NOMO-1 treated with DMSO at 0.1 percent for 48 hours (cell line): ENCODE results near the gene CHCHD6.

Source experiments
- DNase-seq: peaks from one replicate; lab custom pipeline; 2025; ENCODE audit not compliant: unreplicated experiment; lab: John Stamatoyannopoulos, UW

Gene CHCHD6

DNA sequence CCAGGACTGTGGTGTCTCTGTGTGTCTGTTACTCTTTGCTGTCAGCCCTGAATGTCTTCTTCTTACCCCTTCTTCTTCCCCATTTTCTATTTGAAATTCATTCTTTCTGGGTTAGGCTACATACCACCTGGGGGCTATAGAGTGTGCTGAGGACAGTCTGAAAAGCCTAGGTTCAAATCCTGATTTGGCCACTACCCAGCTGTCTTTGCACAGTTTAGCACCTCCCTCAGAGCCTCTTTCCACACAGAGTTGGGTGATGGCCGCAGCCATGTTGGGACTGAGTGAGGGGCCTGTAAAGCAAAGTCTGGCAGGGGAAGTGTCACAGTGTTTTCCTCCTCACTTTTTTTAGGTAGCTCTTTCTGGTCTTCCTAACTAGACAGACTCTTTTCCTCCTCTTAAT lies 113.7 kb downstream of the CHCHD6 start:
- no peak for DNase-seq

DNA sequence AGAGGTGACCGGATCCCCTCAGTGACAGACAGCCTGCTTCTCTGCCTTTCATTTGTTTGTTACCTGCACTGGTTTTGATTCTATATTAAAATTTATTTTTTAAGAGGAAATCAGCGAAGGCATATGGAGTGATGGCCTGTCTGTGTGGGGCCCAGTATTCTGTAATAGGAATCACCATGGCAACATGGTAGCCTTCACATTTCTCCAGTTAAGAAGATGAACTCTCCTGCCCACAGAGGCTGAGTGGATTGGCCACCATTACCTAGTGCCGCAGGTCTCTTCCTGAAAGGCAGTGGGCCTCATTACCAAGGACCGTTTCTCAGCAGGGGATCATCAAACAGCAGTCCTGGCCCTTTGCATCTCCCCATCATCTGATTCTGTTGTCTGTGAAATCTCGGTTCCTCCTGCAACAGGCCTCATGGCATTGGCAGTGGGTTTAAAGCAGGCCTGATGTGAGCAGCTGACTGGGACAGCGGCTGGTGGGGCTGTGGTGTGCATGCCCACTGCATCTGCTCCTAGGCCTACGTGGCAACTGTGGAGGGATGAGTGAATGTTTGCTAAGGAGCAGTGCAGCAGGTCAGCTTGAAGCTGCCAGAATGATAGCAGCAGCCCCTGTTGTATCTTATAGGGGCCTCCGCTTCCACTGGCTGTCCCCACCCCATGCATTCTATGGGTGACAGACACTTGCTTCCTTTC lies 114.5 kb downstream of the CHCHD6 start:
- DNase-seq, result no peak

DNA sequence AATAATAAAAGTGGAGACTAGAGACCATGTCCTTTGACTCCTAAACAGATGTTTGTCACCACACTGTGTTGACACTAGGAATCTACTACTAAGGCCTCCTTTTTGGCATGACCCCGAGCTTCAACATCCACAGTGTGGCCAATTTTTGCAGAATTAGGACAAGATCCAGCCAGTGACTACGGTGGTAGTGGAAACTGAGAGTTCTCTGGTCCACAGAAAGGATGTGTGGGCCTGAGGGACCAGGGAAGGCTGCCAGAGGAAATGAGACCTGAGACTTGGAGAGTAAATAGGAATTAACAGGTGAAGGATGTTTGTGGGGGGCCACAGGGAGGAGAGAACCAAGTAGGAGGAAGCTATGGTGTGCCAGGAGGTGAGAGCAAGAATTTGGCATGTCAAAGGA lies 122.7 kb downstream of the CHCHD6 start:
- DNase-seq, result no peak

DNA sequence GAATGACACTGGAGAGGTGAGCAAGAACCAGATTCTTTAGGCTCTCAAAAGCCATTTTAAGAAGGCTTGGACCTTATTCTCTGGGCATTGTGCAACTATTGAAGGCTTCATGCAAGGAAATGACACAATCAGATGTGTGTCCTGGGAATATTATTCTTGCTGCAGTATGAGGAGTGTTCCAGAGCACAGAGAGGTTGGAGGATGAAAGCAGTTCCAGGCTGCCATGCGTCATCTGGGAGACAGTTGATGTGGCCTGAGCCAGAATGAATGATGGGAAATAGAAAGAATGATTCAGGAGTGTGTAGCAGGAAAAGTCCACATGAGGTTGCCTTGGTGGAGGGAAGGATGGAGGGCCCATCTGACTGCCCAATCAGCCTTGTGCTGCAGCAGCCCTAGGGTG lies 123.1 kb downstream of the CHCHD6 start:
- no peak for DNase-seq

DNA sequence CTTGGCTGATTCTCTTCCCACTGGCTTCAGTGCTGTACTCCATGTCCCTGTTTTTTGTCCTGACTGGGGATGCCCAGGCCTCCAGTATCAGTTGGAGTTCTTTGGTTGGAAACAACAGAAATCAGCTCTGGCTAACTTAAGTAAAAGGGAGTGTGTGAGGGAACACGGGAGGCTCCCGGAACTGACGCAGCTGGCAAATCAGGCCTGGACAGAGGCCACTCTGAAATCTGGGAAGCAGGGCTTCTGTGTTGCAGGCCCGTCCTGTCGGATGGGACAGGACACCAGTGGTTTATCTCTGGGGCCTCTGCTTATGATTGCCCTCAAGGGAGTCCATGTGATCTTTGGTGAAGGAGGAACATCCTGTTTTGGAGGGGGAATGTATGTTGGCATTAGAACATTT lies 124.3 kb downstream of the CHCHD6 start:
- no peak for DNase-seq

DNA sequence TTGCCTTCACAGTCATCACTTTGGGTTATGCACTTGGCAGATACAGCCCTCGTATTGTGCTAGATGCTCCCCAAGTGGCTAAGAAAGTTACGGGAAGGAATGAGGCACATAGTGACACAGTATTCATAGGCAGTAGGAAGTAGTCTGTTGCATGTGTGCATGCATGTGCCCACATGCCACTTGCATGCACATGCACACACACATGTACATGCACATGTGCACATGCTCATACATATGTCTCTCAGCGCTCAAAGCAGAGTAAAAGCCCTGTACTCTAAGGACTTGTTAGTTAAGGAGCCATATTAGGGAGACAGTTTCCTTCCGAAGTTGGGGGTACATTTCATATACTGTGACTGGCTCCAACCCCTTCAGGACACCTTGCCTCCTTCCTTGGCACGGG lies 128.9 kb downstream of the CHCHD6 start:
- no peak for DNase-seq

DNA sequence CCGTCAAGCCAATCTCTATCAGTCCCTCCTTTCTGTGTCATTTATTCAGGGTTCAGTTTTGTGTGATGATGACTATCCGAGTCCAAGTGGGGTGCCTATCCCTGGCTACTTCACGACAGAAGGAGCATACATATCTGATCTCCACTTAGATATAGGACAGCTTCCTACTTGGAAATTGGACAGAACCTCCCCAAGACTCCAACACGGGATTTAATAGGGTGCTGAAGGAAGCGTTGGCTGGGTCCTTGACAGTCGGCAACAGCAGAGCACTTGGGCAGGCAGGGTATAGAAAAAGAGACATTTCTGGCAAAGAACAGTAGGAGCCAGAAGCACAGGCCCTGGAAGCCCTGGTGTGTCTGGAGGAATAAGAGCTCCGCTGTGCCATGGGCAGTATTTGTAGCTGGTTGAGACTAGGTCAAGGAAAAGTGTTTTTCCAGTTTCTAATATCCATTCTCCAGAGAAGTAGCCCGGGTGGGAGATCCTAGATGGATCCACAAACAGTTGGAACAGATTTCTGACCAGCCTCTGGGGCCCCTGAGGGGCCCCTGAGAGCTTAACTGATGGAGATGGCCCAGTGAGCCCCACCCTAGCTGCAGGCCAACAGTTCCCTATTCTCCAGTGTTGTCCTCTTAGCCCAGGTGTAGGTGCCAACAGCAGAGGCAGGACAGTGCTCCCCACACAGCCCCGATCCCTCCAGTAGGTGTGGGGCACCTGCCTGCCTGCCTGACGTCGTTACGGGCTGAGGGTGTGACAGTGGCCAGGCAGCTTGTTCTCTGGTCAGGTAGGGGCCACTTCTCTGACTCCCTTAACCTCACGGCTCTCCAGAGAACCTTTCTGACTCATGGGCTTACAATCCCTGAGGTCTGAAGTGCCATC lies 130.8 kb downstream of the CHCHD6 start:
- DNase-seq, result no peak

DNA sequence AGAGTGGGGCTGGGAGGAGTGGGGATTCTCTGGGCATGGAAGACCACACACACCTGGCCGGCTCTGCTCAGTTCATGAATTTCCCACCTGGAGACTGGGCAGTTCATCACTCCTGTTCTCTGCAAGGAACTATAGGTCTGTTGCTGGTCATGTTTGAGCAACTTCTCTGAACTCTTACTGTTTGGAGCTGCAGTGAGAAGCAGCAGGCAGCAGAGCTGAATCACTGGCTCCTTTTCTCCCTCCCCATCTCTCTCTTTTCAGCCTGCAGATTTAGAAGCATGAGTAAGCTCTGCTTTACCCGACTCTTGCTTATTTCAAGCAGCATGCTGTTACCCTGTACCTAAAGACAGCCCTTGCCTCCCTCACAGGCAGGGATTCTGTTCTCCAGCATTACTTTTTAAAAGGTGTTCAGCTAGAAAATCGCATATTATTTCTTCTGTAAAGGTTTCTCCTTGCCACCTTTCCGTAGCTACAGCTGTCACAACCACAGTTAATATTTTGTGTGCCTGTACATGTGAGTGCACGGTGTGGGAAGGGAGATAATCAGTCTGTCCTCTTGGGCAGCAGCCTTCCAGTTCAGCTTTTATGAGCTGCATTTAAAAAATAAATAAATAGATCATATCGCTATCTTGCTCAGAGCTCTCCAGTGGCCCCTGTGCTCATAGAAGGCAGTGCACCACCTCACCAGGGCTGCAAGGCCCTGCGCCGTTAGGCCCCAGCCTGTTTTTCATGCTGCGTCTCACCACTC lies 131.6 kb downstream of the CHCHD6 start:
- DNase-seq, result no peak

DNA sequence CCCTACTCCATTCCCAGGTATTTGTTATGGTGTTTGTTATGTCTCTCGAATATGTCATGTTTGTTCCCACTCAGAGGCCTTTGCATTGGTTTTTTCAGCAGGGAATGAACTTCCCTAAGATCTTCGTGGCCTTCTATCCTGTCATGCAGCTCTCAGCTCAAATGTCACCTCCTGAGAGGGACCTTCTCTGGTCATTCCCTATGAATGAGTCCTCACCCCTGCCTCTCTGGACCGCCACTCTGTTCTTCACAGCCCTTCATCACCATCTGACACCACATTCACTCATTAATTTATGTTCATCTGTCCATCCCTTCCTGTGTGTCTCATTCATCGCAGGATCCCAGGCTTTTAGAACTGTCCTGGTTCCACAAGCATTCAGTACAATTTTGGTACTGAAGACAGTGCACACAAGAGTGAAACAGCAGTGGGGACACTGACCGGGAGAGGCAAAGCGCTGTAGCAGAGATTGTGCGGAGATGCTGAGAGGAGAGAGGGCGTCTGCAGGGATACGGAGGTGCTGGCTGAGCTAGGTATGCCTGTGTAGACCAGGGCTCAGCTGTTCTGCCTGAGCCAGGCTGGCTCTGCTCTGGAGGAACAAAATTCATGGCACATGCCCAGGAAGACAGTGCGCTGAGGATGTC lies 132.3 kb downstream of the CHCHD6 start:
- no peak for DNase-seq

DNA sequence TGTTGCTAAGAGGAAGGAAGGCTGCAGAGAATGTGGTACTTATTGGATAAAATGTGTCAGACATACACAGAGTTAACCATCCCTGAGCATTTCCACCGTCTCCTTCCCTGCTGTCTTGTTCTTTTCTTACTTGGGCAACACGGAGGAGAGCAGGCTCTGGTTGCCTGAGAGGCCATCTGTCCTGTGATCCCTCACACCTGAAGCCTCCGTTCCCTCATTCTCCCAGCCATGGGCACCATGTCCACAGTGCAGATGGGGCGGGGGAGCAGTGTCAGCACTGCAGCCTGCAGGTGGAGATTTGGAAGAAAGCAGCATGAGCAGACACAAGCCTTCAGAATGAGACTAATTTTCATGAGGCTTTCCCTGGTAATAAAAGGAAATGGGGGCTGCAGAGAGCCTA lies 133.7 kb downstream of the CHCHD6 start:
- DNase-seq, result no peak

DNA sequence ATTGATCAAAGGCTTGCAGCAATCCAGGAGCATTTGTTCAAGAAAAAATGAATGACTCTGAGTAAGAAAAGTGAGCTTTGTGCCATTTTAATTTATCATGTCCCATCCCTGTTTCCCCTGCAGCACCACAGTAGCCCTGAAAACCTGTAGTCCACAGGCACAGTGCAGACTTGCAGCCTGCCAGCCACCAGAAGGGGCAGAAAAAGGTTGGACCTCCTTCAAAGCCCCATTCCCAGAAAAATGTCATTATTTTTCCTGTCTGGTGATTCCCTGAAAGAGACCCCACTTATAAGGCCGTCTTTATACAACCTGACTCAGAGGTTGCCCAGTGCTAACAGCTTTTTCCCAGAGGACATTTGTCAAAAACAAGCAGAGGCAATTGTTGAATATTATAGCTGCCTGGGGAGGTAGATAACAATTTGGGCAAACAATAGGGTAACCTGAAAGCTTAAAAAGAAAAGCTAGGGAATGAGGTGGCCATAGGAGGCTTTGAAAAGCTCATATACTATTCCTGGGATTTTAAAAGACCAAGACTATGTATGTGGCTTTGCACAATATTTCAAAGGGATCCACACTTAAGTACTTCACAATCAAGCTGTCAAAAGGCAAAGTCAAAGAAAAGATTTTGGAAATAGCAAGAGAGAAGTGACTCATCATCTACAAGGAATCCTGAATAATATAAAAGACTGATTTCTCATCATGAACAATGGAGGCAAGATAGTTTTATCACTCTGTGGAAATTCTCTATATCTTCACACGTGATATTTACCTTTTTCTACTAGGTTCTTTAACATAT lies 142.1 kb downstream of the CHCHD6 start:
- DNase-seq, result no peak

DNA sequence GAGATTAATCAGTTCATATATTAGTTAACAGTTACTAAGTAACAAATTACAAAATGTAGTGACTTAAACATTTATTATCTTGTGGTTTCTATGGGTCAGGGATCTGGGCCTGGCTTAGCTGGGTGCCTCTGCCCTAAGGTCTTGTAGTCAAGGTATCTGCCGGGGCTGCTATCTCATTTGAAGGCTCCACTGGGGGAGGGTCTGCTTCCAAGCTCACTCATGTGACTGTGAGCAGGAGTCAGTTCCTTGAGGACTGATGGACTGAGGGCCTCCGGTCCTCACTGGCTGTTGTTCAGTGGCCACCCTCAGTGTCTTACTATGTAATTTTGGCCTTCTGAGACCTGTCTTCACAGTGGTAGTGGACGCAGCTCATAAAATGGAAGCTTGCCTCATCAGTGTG lies 143.0 kb downstream of the CHCHD6 start:
- DNase-seq, result no peak

DNA sequence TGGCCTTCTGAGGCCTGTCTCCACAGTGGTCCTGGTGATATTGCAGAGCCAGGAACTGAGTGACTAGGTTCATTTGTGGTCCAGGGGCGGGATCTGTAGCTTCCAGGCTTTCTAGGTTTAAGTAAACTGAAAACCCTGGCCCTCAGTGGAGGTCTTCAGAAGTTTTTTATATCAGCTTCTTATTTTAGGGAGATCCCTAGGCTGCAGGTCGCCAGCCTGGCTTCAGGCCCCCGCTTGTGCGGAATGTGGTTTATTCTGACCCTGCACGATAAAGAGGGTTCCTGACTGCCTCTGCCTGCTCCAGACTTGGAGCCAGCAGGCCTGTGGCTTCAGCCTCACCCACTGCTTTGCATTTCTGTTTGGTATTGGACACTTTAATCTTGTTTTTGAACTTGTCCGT lies 145.0 kb downstream of the CHCHD6 start:
- no peak for DNase-seq

DNA sequence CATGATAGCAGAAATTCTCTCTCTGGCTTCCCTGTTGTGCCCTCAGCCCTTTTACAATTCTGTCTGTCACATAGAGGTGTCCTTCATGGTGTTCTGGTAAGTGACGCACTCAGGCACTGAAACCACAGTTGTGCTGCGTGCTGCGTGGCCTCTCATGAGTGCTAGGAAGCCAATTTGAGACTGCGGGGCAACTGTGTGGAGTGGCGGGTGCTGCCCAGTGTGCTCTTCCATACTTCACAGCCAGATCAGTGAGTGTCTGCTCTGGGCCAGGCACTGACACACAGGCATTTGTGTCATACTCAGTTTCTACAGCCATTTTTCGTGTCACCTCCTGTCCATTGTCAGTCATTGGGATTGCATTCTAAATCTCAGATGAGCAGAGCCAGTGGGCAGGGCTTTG lies 145.7 kb downstream of the CHCHD6 start:
- DNase-seq, result no peak

DNA sequence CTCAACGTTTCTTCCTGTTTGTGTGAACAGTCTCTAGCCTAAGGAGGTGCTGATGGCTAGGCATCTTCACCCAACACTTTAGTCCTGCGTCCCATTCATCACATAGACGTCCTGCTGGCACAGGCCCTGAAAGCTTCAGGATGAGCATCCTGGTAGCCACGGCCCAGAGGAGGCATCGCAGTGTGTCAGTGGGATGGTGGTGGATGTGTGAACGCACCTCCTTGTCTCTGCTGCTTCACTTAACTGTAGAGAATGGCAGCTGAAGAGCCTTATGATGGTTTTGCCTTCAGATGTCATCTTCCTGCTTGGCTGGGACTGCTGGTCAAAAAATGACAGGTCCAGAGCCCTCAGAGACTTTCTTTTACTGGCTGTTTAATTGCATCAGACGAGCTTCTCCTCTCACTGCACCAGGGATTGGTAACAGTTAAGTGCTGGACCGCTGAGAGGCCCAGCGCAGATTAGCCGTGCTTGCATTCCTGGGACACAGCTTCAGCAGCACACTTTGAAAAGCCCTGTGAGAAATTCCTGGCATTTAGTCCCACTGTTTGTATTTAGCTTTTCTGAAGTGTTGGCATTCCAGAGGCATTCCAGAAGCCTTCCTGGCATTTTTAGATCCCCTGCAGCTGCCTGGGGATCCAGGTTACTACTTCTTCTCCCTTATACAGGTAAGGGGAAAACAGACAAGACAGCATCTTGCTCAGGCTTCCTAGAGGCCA lies 146.5 kb downstream of the CHCHD6 start:
- DNase-seq, result no peak

DNA sequence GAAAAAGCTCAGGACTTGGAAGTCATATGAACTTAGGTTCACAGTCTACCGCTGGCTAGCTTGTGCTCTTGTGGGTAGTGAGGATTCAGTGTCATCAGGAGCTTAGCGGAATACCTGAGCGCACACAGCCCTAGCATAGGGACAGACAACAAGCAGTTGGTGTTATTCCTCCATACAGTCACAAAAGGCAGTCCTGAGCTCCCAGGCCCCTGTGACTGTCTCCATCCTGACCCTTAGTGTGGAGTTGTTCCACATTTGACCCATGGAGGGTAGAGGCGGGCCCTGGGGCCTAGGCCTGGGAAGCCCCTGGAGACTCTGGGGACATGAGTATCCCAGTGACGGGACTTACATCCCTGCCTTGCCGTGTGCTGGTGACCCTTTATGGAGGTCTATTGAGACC lies 147.3 kb downstream of the CHCHD6 start:
- no peak for DNase-seq

DNA sequence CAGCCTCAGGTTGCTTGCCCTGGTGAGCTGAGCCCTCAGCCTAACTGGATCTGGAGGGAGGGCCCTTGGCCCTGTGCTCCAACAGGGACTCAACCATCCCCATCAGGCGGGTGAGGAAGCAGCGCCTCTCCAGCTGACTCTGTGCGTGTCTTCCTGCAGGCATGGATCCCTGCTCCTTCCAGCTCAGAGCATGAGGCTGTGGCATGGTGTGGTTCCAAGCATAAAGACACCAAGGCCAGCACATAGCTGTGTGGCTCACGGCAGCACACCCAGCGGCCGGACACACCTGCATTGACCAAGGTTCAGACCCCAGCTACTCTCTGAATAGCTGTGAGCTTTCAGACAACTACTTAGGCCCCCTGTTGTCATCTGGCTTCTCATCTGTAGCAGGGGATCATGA lies 147.9 kb downstream of the CHCHD6 start:
- no peak for DNase-seq

DNA sequence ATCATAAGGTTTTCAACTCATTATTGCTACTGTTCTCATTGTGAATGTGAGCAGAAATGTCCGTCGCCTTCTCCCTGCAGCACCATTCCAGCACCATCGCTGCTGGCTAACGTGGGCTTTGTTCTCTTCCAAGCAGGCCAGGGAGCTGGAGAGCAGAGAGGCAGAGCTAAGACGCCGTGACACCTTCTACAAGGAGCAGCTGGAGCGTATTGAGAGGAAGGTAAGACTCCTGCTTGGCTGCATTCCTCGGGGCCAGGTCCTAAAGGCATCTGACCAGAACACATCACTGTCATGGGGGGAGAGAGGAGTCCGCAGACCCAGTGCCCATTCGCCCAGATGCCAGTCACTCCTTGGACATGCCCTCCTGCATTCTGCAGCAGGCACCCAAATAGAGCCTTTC lies 148.5 kb downstream of the CHCHD6 start:
- no peak for DNase-seq

DNA sequence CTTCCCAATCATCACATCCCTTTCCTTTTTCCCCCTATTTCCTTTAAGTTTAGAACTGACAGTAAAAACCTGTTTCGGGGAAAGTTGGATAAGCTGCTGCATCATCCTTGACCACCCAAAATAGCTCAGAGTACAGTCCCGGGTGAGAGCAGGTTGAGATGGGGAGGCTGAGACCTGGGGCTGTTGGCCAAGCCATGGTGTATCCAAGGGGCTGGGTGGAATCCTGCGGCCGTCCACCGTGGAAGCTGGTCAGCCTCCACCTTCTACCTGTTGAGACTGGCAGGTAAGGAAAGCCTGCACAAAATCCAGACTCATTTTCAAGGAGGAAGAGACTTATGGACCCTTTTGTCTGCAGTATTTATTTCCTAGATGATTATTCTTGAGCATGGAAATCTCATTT lies 150.6 kb downstream of the CHCHD6 start:
- no peak for DNase-seq

DNA sequence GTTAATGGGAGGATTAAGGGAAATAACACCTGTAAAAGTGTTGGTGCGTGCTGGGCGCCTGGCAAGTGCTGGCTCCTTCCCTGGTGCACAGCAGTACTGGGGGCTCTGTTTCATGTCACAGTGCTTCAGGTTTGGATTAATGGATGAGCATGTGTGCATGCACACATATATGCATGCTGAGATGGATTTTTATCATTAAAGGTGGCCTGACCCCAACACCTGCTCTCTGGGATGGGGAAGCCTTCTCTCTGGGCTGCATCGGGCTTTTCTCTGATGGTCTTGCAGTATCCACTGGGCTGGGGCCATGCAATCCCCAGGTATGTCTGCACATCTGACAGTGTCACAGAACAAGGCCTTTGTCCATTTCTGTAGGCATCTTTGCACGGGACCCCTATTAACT lies 151.3 kb downstream of the CHCHD6 start:
- DNase-seq, result no peak
